HG02943 (cell line): Measurements from ENCODE around the gene CHRNA9.
"Not testable (repeated sequence)": the region's sequence is repeated elsewhere in the genome, so short reads cannot be mapped to it uniquely, and the experiment has no call there.

Experiments
- ATAC-seq: cut with Tn5 transposase; IDR thresholded peaks from one replicate; pipeline ENCODE4 v1.9.1; 2021; ENCODE audit warnings: mild to moderate bottlenecking, low read depth, moderate library complexity; ENCODE audit not compliant: unreplicated experiment

CHRNA9 gene

DNA sequence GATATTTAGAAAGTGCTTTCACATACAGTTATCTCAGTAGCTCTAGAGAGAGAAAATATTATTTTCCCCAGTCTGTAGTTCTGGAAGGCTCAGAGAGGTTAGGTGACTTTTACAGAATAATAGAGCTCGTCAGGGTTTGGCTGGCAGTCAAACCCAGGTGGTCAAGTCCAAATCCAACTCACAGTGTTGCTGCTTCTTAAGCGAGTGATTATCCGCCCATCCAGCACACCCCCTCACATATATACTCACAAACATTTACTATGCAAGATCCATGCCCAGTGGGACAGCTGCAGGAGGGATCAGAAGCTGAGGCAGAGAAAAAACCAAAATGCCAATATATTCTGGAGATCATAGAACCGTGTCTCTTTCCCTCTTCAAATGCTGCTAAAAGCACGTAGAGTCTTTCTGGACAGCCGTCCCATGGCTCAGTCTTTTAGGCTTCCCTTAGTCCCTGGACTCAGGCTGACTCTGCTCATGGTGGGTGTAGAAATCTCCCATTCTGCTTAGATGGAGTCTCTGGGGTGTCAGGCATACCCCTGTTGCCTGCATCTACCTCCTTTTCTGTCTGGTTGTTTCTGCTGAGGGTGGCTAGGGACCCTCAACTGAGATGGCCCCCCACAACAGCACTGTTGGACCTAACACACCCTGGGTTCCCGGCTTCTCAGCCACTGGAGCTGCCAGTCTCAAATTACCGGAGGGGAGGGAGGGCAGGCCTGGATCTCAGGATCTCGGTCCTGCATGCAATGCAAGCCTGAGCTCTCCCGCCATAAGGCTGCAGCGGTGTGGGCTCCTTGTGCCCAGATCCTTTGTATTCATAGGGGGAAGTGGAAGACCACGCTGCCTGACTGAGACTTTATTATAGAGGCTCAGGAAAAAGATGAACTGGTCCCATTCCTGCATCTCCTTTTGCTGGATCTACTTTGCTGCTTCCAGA is at the start of gene CHRNA9:
CHRNA9 (plus strand) TSS at position 743 of the 934 bp plus-strand sequence; CDS start at position 878, 135 bp downstream.
- ATAC-seq, result no peak

- no peak for ATAC-seq
These were observed 49.4 kb upstream of the CHRNA9 start for GRCh38 chr4:40285692-40286091.

GRCh38 chr4:40288566-40288965 is 46.6 kb upstream of the CHRNA9 start:
- ATAC-seq, result no peak

DNA sequence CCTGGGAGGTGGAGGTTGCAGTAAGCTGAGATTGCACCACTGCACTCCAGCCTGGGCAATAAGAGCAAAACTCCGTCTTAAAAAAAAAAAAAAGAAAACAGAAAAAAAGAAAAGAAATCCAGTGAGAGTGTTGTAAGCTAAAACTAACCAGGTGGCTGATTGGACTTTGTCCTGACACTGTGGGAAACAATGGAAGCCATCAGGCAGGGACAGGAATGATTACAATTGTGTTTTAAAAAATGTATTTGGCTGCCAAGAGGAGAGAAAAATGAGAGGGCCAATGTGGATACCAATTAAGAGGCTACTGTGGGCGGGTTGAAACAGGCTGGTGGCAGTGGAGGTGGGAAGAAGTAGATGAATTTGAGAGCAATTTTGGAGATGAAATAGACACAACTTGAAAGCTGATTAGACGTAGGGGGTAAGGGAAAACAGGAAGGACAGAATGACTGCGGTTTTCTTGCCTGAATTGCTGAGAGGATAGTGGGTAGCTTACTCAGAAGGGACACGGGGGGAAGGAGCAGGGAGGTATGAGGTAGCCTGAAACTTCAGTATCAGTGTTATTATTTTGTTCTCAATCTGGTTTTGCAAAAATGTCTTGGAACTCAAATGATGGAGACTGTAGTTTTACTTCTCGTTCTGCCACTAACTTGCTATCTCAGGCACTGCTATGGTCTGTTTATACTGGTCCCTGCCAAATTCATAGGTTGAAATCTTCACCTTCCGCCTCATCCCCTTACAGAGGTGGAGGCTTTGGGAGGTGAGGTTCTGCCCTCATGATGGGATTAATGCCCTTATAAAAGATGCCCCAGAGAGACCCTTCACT is 45.6 kb upstream of the CHRNA9 start:
- ATAC-seq, result no peak

- ATAC-seq, result not testable (repeated sequence)
These were observed 44.4 kb upstream of the CHRNA9 start for GRCh38 chr4:40290611-40291186.

- ATAC-seq, result no peak
These were observed 42.8 kb upstream of the CHRNA9 start for GRCh38 chr4:40292313-40292759.

- no peak for ATAC-seq
These were observed 40.8 kb upstream of the CHRNA9 start for GRCh38 chr4:40294339-40294738.

DNA sequence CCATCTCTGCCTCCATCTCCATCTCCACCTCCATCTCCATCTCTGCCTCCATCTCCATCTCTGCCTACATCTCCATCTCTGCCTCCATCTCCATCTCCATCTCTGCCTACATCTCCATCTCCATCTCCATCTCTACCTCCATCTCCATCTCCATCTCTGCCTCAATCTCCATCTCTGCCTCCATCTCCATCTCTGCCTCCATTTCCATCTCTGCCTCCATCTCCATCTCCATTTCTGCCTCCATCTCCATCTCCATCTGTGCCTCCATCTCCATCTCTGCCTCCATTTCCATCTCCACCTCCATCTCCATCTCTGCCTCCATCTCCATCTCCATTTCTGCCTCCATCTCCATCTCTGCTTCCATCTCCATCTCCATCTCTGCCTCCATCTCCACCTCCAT is 40.1 kb upstream of the CHRNA9 start:
- ATAC-seq, result not testable (repeated sequence)

DNA sequence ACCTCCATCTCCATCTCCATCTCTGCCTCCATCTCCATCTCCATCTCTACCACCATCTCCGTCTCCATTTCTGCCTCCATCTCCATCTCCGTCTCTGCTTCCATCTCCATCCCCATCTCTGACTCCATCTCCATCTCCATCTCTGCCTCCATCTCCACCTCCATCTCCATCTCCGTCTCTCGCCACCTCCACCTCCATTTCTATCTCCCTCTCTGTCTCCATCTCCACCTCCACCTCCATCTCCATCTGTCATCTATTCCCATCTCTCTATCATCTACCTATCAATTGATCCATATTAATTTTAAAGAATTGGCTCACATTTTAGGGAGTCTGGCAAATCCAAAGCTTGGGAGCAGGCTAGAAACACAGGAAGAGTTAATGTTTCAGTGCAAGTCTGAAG is 39.6 kb upstream of the CHRNA9 start:
- no peak for ATAC-seq

DNA sequence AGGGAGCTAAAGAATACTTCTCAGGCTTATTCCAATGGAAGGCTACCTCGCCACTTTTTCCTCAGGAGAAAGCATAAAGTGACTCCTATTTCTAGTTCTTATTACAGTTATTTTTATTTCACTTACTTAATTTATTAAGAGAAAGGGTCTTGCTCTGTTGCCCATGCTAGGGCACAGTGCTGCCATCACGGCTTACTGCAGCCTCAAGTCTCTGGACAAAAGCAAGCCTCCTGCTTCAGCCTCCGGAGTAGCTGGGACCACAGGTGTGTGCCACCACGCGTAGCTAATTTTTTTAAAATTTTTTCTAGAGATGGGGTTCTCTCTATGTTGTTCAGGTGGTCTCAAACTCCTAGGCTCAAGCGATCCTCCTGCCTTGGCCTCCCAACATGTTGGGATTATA is 36.0 kb upstream of the CHRNA9 start:
- ATAC-seq, result no peak

- no peak for ATAC-seq
These were observed 35.3 kb upstream of the CHRNA9 start for GRCh38 chr4:40299811-40300292.

DNA sequence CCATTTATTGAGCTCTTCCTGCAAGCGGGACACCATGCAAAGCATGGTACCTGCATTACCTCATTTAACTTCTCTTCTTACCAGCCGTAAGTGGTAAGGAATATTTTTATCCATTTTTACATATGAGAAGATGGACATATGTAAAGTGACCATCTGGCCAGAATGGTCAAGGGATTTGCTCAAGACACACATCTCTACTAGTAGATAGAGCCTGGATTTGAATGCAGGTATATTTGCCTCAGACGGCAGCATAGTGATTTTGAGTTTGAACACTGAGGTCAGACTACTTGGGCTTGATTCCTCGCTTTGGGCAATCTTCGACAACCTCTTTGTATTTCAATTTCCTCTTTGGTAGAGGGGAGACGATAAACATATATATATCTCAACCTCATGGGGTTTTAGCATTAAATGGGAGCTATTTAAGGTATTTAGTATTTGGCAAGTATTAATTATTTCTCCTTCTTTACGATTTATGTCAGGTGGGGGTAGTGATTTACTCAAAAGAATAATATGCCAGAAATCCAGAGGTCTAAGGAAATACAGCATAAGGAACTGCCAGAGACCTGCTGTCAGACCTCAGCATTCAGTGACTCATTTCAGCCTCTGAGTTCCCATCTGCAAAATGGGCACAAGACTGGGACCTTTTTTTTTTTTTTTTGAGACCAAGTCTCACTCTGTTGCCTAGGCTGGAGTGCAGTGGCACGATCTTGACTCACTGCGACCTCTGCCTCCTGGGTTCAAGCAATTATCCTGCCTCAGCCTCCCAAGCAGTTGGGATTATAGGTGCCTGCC is 34.6 kb upstream of the CHRNA9 start:
- ATAC-seq, result no peak

GRCh38 chr4:40301603-40302002 is 33.5 kb upstream of the CHRNA9 start:
- ATAC-seq, result peak; percentile 69

DNA sequence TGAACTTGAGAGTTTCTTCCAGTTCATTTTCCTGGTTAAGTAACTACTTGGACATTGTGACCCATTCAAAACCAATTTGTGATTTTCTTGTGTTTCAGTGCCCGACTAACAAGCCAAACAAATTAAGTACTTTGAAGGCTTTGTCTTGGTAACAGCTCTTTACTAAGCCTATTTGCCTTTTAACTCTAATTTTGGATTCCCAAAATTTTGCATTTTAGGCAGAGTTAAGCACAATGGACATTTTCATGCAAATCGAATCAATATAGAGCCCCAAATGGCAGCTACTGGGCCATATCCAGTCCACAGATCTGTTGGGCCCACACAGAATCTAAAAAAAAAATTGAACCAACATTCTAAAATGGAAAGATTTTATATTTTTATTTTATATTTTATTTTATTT is 31.4 kb upstream of the CHRNA9 start:
- no peak for ATAC-seq

DNA sequence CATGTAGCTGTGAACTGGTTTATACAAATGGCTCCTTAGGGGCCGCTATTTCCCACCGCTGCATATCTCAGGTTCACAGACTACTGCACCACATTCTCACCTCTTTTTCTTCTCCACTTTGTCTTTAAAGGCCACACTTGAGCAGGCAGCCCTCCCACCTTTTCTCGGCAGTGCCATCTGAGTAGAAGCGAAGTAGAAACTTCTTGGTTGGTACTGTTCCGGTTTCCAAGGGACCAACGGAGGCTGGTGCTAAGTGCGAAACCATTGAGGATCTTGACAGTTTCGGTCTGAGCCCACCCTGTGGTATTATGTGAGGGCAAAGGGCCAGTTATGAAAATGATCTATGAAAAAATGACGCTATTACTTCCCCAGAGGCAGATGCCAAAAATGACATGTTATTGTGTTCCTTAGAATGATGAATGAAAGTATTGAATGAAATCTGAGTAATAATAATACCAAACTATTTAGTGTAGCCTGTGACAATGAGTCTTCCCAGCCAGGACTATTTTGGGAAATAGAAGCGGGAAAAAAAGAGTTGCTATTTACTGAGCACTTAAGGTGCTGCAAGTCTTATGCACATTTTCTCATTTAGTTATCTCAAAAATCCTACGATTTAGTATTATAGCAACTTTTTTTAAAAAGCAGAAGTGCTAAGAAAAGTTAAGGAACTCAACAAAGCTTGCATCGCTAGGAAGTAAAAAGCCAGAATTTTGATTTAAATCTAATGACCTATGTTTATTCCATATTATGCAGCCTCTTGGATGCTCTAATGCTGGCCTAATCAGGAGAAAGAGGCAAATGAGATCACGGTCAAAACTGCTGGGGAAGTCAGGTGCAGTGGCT is 29.6 kb upstream of the CHRNA9 start:
- ATAC-seq, result peak; percentile 51

GRCh38 chr4:40306226-40306625 is 28.9 kb upstream of the CHRNA9 start:
- no peak for ATAC-seq

- no peak for ATAC-seq
These were observed 28.2 kb upstream of the CHRNA9 start for GRCh38 chr4:40306976-40307375.

DNA sequence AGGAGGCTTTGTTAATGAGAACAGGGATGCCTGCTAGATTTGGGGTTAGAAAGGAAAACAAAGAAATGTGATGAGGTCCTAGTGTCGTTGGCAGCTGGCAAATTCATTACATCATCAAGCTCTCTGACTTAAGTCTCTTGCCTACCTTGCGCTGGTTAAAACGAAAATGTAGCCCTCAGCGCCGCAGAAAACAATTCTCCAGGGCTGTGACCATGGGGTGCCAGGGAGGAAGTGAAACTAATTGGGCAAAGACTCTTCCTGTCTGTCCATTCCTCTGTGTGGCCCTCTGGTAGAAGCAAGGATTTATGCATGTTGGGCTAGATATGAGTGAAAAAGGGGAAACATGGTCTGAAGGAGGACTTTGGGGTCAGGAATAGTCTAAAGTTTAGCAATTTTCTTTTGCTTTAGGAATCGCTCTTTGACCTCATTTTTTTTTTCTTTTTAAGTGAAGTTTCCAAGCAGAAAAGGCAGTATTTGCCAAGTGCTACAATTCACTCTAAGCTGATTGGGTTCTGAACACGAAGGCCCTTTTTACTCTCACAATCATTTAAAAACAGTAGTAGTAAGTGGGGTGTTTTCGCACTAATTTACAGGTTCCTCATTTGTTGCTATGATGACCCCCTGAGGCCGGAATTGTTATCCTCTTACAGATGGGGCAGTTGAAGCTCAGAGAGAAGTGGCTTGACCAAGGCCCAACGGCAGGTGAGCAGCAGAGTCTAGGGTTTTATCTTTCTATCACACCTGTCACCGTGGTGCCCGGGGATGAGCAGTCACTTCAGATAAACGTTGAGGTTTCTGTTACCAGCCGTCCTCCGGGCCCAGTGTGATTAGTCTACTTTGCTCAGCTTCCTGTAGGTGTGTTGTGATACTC is 27.3 kb upstream of the CHRNA9 start:
- peak; percentile 30 for ATAC-seq
